GM18517 (cell line): ENCODE data around the gene UNC5C.

Source experiments
- ATAC-seq: cut with Tn5 transposase; IDR thresholded peaks from one replicate; pipeline ENCODE4 v1.9.1; 2021; ENCODE audit warnings: mild to moderate bottlenecking, moderate library complexity; ENCODE audit not compliant: unreplicated experiment

The UNC5C gene

DNA sequence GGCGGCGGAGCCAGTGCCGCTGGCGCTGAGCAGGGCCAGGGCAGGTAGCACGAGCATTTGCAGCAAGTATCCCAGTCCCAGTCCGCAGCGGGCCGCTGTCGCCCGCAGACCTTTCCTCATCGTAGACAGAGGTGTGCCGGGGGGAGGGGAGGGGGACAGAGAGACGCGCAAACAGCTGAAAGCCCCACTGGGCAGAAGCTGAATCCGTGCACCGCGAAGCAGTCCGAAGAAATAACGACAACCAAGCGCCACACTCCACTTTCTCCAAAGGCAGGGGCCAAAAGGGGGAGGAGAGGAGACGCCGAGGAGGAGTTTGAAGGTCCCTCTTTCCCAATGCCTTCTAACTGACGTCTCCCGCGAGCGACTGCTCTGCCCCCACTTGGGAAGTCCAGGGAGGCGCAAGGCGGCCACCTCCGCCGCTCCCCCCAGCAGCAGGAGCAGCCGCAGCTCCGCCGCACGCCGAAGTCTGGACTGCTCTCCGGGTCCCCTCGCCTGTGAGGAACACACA is at the start of gene UNC5C:
UNC5C (minus strand) TSS at position 236 of the 508 bp plus-strand sequence.
- ATAC-seq = no peak

DNA sequence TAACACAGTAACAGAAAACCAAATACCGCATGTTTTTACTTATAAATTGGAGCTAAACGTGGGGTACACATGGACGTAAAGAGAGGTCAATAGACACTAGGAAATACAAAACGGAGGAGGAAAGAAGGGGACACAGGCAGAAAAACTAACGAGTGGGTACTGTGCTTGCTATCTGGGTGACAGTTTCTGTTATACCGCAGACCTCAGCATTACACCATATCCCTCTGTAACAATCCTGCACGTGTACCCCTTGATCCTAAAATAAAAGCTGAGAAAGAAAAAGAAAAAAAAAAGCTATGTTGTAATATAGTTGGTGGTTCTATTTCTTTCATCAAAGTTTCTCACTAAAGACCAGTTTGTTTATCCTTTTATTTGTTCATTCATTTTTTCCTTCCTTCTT is 47.9 kb upstream of the UNC5C start:
- ATAC-seq = no peak

DNA sequence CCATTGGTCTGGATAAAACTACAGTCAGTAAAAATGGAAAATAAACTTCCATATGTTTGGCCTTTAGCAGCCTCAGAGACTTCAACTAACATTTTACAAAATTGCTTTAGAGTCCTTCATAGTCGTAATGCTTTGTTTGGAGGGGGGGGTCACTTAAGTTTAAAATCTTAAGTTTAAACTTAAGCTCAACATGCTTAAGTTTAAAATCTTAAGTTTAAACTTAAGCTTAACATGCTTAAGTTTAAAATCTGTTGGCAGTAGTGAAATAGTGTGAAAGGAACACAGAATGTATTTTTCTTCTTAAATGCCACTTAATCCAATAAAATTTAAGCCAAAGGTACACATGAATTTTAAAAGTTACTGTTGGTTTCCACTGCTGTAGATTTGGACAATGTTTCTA is 45.9 kb upstream of the UNC5C start:
- no peak for ATAC-seq

DNA sequence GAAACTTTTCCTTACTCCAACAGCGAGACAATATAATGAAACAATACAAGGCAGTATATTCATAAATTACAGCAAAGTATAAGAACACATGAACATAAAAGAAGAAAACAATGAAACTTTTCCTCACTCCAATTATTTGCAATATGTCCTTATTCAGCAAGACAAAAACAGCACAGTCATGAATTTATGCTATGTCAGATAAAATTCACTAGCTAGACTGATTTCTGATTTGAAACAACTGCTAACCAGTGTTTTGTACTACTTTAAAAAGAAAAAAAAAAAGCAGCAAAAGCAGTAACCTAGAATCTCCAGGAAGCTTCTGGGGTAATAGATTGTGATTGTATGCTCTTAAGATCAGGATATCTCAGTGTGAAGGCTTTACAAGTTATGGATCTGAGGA is 45.2 kb upstream of the UNC5C start:
- no peak for ATAC-seq

DNA sequence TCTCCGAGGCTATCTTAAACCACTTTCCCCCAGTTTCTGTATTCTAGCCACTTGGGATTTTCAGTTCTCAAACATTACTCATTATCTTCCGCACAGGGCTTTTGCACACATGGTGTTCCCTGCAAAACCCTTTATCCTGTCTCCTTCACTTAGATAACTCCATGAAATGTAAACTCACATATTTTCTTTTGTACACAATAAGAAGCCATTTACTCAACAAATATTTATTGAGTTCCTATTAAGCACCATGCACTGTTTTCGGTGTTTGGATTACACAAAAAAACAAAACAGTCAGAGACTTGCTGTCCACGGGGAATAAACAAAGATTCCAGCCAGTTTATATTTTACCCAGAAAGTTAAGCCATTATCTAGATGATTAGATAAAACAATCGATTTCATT is 42.5 kb upstream of the UNC5C start:
- no peak for ATAC-seq

DNA sequence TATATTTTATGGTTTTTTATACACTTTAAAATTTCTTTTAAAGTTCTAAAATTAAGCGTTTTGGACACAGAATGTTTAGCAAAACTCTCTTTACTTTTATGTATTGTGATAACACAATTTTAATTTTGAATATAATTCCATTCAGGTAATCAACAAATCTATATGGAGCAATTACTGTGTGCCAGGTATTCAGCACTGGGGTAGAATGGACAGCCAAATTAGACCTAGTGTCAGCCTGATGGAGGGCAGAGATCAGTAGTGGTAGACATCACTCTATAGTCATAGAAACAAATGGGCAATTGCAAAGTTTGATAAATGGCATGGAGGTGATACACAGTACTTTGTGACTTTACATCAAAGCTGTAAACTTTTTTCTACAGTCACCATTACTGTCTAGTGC is 41.8 kb upstream of the UNC5C start:
- ATAC-seq = no peak

DNA sequence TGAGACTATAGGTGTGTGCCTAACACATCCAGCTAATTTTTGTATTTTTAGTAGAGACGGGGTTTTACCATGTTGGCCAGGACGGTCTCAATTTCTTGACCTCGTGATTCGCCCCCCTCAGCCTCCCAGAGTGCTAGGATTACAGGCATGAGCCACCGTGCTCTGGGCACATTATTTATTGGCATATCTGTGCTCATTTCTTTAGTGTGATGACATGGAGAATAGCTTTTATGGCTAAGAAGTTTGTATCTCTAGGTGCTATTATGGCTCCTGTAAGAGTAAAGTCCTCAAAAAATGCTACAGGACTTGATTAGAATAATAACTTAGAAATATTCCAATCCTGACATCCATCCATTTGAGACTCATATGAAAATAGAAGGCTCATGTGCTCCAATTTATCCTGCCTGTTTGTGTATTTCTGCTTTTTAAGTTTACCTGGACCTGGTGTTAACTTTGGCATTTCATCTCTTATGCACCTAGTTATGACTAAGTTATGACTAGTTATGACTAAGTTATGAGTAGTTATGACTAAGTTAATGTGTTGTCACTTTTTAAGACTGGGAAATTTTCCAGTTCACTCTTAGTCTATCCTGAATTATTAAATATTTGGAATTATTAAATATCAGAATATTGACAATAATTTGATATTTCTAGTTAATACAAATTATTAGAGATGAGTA is 36.4 kb upstream of the UNC5C start:
- no peak for ATAC-seq

DNA sequence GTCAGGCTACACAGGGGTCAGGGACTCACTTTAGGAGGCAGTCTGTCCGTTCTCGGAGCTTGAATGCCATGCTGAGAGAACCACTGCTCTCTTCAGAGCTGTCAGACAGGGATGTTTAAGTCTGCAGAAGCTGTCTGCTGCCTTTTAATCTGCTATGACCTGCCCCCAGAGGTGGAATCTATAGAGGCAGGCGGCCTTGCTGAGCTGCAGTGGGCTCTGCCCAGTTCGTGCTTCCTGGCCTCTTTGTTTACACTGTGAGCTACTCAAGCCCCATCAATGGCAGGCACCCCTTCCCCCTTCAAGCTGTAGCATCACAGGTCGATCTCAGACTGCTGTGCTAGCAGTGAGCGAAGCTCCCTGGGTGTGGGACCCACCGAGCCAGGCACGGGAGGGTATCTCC is 31.5 kb upstream of the UNC5C start:
- ATAC-seq = no peak

DNA sequence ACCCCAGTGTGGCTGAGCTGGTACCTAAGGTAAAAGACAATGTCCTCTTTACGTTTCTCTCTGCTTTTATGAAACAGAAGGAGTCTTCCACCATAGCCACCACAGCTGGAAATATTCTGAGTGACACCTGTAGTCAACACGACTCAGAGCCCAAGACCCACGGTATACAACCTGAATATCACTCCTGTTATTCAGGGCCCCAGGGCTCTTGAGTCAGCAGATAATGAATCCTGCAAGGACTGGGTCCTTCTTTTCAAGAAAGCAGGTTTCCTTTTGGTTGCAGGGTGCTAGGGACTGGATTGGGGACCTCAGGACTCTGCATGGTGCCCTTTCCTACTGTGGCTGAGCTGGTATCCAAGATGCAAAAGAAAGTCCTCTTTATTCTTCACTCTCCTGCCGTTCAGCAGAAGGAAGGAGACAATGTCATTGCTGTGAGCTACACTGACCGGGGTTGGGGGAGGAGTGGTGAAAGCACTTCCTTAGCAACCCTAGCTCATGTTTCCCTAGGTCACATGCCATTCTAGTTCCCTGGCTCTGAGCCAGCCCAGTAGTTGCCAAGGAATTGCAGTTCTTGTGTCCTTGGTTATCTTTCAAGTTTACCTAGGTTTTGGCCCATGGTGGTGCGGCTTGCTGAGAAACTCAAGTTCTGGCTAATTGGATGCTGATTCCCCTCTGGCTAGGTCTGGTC is 23.7 kb upstream of the UNC5C start:
- ATAC-seq = no peak

DNA sequence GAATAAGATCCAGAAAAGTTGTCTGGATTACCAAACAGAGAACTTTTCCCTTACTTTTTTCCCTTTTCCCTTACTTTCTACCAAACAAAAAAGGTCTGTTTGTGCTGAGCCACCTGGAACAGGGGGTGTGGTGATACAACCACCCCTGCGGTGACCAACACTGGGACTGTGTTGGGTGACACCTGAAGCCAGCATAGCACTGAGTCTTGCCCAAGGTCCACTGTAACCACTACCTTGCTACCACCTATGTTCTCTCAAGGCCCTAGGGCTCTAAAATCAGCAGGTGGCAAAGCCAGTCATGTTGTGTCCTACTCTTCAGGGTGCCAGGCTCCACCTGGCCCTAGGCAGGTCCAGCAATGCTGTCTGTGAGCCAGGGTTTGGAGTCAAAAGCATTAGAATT is 22.8 kb upstream of the UNC5C start:
- ATAC-seq = no peak

DNA sequence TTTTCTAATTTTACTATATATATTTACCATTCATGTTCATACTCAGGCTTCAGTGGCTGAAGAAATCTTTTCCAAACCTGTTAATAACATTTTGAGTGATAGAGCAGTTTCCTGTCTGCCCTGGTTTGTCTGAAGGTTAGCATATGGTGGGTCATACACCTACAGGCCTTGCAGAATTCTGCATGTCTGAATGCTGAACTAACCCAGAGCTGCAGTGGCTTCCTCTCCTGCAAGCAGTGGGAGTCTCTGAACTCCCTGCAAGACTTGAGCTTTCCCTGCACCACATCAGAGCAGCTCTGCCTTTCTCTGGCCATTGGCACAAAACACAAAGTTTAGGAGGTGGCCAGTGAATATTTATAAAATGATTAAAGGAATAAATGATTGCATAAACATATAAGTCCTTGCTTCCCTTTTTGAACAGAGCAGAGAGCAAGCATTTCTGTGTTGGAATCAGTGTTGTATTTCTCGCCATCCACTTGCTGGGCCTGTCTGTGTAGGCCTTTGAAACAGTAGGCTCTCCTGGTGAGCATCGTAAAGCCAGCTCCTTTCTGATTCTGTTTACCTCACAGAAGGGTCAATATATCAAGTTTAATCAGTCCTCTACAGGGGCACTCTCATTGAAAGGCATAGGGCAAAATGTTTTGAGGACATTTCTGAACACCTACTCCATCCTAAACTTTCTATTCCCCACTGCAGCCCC is 15.0 kb upstream of the UNC5C start:
- ATAC-seq = no peak

DNA sequence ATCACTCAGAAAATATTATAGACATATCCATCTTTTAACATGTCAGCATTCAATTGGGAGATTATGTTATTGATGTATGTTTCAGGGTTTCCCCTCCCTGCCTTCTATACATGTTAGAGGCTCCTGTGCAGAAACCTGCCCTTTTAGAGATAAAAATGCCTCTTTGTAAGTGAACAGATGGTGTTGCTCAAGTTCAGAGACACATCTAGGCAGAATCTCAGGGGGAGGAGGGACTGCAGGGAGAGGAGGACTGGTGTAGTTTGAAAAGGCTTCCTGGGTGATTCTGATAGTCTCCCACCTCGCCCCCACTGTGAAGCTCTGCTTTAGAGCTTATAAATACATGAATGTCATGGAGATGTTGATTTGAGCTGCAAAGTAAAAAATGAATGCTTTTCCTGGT is 12.0 kb upstream of the UNC5C start:
- ATAC-seq = no peak

DNA sequence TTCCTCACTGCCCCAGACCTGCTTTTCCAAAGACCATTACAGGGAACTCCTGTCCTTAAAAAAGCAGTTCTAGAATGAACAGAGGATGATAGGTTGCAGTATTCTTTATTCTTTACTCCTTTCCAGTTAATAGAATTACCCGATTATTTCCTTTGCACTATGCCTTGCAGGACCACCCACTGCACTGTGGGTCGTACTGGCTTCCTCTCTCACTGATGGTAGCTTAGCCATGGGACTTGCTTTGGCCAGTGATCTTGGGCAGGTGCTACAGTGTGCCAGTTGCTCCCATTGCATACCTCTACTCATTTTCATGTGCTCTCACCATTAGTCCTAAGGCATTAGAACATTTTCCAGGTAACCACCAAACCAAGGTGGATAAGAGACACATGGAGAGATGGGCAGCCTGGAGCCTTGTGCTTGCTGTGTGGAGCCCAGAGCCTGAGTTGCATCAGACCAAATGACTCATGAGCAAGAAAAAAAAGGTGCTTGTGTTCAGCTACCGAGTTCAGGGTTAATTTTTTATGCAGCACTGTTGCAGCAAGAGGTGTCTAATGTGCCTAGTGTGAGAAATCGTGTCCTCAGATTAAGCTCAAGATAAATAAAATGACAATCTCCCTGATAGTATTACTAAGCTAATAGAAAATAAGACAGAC is 7.6 kb upstream of the UNC5C start:
- no peak for ATAC-seq

DNA sequence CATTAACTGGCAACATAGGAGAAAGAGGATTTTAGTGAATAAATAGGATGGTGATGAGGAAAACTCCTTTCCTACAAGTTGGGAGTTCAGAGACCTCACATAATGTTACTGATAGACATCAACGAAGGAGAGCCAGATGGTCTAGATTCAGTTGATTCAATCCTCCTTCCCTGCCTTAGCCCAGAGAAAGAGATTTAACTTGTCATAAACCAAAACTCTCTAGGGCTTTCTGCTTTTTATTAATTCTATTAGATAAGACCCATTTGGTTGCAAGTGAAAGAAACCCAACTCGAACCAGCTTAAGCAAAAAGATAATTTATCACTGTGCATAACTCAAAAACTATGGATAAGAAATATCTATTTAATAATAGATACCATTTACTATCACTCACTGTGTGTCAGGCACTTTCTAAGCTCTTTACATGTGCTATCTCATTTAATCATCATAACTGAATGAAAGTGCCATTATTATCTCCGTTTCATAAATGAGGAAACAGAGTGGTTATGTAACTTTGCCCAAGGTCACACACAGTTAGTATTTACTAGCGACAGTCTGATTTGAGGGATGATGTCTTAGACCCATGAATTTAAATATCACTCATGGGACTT is 4.3 kb upstream of the UNC5C start:
- no peak for ATAC-seq

DNA sequence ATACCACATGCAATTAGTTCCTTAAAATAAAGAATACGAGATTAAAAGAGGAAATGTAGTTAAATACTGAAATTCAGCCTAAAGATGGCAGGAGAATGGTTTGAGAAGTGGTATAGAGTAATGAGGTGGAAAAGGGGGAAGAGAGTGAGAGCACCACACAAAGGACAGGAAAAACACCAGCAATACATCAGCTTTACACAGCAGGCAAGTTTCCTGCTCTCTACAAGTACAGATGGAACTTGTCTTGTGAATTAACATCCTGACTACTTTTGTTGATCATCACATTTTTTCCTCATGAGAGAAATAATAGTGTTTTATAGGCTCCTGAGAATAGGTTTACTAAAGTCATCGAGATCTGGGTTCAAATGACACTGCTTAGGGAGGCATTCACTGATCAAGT is 2.9 kb upstream of the UNC5C start:
- ATAC-seq = no peak

DNA sequence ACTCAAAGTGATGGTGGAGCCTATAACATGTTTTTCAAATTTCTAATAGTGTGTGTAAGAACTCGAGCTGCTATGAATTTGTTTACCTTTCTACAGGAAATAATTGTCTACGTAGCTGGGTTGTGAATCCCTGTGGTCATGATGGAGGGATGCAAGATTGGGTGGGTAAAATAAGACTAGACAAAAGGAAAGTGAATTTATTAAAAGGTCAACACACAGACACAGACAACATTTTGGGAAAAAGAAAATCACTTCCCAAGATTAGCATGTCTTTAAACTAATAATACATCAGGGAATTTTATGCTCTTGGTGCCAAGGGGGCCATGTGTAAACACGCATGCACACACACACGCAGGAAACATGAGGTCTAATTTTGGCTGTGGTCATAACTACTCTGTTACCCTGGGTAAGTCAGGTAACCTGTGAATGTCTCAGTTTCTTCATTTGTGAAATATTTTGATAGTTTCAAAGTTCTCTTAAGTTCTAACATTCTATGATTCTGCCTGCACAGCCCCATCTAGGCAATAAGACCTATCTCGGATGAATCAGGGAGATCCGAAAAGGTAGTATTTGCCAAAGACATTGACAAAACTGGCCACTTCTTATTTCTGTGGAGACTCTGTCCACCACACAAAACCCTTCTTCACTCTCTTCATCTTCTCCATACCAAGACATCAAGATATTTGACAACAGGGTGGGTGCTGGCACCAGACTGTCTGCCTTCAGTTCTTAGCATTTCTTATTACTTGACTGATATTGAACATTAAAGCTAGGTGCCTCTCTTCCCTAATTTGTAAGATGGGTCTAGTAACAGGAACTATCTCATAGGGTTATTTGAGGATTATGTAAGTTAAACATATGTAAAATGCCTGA is 1.6 kb upstream of the UNC5C start:
- ATAC-seq = no peak

DNA sequence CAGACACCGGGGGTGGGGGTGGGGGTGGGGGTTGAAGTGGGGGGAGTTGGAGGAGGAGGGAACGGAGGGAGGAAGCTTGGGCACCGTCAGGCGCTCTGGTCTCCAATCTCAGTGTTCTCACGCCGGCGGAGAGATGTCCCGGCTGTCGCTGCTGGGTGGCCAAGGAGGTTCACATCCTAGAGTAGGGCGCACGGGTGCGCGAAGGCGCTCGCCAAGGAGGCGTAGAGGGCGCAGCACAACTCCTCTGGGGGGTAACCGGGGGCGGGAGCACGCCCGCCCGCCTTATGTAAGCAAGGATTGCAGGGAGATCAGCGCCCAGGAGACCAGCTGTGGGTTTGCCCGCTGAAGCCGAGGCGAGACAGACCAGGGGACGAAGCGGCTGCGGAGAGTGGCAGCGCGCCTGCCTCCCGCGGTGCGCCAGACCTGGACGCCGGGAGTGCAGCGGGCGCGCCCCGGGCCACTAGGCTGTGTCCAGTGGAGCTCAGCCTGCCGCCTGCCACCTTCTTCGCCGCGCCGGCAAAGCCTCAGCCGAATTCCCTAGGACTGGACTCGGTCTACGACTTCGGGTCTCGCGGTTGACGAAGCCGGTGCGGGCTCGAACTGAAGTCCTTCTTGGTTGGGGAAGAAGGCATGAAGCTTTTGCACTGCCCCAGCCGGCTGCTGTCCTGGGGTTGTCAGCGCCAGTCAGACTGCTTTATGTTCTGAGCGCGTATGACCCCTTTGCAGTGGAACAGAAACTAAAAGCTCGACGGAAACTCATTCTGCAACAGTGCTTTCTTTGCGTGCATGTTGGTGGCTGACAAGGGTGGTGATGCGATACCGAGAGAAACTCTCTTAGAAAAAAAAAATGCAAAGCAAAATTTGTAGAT is 707 bp upstream of the UNC5C start:
- ATAC-seq = peak; percentile 97

DNA sequence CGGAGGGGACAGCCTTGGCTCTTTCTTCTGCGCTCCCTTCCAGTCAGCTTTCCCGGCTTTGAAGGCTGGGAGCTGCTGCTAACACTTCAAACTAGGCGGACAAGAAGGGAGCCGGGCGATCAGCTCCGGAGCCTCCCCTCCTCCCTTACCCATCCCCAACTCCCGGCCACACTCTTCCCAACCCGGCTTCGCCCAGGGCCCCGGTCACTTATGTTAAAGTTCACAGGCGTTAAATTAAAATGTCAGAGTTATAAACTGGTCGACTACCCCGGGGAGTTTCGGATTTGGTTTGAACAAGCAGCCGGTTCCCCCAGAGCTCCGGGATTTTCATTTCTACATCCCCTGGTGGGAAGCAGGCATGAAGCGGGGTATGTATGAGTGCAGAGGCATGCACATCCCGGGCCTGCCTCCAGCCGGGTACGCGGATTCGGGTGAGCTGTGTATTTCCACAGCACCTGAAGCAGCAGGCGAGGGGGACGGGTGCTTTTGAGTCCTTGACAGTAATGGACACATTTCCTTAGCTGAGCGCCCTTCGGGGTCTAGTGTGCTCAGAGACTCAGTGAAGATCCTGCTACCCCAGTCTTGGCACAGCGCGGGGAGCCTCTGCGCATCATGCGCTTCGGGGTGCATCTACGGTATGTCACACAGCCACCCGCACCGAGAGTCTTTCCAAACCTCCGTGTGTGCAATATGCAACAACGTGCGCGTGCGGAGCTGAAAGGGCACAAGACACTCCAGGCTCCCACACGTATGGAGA is 880 bp downstream of the UNC5C start:
- no peak for ATAC-seq
